ENCODE data around the gene P2RX2.

The P2RX2 gene

DNA sequence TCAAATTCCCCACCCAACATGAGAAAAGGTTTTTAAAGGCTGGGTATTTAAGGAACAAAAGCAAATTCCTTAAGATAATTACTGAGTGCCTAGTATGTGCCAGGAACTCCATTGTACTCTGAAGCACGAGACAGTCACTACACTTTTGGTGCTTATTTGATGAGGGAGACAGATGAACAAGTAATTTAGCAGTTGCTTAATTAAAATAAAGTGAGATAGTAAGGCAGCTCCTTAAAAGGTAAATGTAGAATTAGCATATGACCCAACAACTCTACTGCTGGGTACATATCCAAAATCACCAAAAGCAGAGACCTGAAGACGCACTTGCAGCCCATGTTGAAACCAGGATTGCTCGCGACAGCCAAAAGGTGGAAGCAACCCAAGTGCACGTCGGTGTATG, 47.2 kb downstream of the P2RX2 start:
- no peak for DNase-seq

DNA sequence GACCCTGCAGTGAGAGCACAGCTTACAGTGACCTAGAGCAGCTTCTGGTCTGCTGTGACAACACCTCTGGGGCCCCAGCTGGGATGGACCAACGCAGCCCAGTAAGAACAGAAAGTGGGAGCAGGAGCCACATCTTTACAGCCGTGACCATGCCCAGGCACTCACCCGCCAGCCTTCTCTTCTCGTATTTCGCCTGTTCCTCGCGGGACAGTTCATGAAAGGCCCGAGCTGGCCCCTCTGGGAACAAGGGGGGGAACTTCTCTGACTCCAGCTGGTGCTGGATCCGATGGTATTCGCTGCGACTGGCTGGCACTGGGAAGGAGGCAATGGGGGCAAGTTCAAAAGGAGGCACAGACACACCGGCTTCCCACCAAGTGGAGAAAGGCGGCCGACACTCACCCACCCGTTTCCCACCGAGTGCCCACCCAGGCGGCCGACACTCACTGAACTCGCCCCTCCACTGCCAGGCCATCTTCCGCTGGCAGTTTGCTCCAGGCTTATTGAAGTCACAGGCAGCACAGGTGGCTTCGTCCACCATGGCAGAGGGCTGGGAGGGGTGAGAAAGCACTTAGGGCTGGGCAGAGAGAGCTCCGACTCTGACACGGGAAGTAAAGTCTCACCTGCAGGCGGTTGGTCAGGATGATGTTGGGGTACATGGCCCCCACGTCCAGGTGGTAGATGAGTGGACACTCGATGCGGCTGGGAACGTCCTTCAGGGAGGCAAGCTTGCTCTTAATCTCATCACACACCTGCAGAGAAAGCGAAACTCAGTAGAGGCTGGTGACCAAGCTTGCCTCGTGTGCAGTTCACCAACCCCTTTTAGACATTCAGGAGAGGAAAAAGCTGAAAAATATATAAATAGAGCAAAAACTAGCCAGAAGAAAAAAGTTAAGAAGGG, 49.9 kb downstream of the P2RX2 start:
- no peak for DNase-seq

DNA sequence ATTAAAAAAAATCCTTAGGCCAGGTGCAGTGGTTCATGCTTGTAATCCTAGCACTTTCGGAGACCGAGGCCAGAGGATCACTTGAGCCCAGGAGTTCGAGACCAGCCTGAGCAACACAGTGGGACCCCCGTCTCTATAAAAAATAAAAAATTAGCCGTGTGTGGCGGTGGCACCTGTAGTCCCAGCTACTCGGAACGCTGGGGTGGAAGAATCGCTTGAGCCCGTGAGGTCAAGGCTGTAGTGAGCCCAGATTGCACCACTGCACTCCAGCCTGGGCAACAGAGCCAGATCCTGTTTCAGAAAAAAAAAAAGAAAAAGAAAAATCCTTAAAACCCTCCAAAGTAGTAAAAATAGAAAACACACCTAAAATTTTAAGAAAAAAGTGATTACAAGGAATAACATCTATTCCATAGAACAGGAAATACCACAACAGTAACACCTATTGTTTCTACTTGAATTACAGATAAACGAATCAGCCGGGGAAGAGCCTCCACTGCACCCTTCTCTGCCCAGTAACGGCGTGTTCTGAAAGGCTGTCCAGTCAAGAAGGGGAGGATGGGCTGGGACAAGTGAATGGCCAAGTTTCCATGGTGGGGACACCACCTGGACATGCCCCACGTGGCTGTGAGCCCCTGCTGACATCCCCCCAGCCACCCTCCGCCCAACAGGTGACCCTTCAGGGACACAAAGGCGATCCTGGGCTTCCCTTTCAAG, 50.7 kb downstream of the P2RX2 start:
- no peak for DNase-seq

All from CD4-positive, alpha-beta T cell treated with Interferon alpha-2 for 1 hour (primary cell).